ENCODE data around the gene PTGFRN. TPM values are rescaled to one million over a fixed set of nuclear protein-coding genes. Genes with fewer than 3 reads are reported as not detected.

Gene PTGFRN
- total and polyA plus RNA-seq, 9 of the 15 experiments (the other 6 are each of a cell fraction or from before 2014, with no cell fraction given), result 17.3 to 33.1 (median 25.7) TPM

GRCh38 chr1:117003223-117003875 is 93.6 kb downstream of the PTGFRN start (continued):
- TF ChIP-seq BCLAF1 (IDR thresholded peaks at IDR 0.05; ENCODE audit: borderline replicate concordance in 1 of 2, control insufficient read depth in 1 of 2, low read depth in 2 of 2, low read length in 1 of 2) (no peak), CEBPB (tag; IDR thresholded peaks at IDR 0.05) (peak; percentile 87), MEIS2 (IDR thresholded peaks at IDR 0.05; ENCODE audit: partially characterized antibody) (peak; percentile 49)

GRCh38 chr1:117007719-117008013 is 98.0 kb downstream of the PTGFRN start:
- Histone ChIP-seq H3K4me3 (no peak overlapping the region), H3K79me2 (ENCODE audit: control insufficient read depth, insufficient read depth, low read length) (no peaks in the 10 kb centered on the region), H3K9ac (ENCODE audit: insufficient read depth in 1 of 2, low read depth in 2 of 2, low read length in 2 of 2) (no peak overlapping the region), H3K27me3 (ENCODE audit: control insufficient read depth in 2 of 2, insufficient read depth in 2 of 2, low read length in 2 of 2) (no peaks in the 10 kb centered on the region; a peak in 3 of 5 replicates), H3K9me3 (replicated peaks; ENCODE audit: control insufficient read depth, insufficient read depth, low read depth, low read length) (no peaks in the 10 kb centered on the region), H2AFZ (ENCODE audit: low read depth, low read length) (no peak overlapping the region), H4K20me1 (replicated peaks; ENCODE audit: control insufficient read depth, insufficient read depth, low read length) (no peaks in the 10 kb centered on the region), H3K36me3 (ENCODE audit: control insufficient read depth, insufficient read depth, low read length) (no peaks in the 10 kb centered on the region), H3K4me2 (ENCODE audit: insufficient read depth, low read length) (no peak overlapping the region), H3K4me1 (replicated peaks in 1 of 2; ENCODE audit: control insufficient read depth in 2 of 2, insufficient read depth in 2 of 2, low read length in 2 of 2) (no peaks in the 10 kb centered on the region), H3K9me1 (ENCODE audit: control insufficient read depth, insufficient read depth, low read length) (no peaks in the 10 kb centered on the region), H3K27ac (ENCODE audit: extremely low read depth, low read depth, low read length) (no peak overlapping the region)
- FAIRE-seq (no peak), DNase-seq (ENCODE audit: extremely low read depth in 1 of 4, low spot score in 3 of 4) (no peak), ATAC-seq (no peak)
- 44% methylated on average over 2 of the region's 2 CpGs for WGBS (ENCODE audit: insufficient coverage, low coverage, missing lambda C conversion rate)
- POLR2A ChIA-PET, result interaction anchor here (0.6 kb wide), 1 partner anchor 177 kb away, joined by 3 read pairs; no protein-coding TSS in a partner anchor
- in situ Hi-C loops (cut with MboI), result no loop called here
- no TSS peak for BruUV-seq (replicated peaks)
- CTCF ChIA-PET (ENCODE audit: low intra/inter-chr PET ratio), result no interaction called here
- TF ChIP-seq ZNF583 (CRISPR knock-in tag; IDR thresholded peaks at IDR 0.05), result no peak
- TF ChIP-seq ZSCAN29 (IDR thresholded peaks at IDR 0.05), result no peak
- no peak for TF ChIP-seq PCBP1 (IDR thresholded peaks at IDR 0.05; ENCODE audit: low read depth, low read length, poor library complexity, severe bottlenecking)
- TF ChIP-seq POLR2AphosphoS2 (IDR thresholded peaks at IDR 0.05; ENCODE audit: low read length), result no peak
- TF ChIP-seq SNRNP70 (optimal IDR thresholded peaks at IDR 0.05; ENCODE audit: low read depth, low read length), result no peak
- no peak for TF ChIP-seq SIN3A (IDR thresholded peaks at IDR 0.05; ENCODE audit: borderline replicate concordance in 2 of 2, control insufficient read depth in 1 of 2, low read depth in 2 of 2, low read length in 2 of 2)
- TF ChIP-seq ELF4 (CRISPR knock-in tag; IDR thresholded peaks at IDR 0.05), result no peak
- no peak for TF ChIP-seq CBX8 (IDR thresholded peaks at IDR 0.05; ENCODE audit: borderline replicate concordance, extremely low read depth, low read depth, low read length, poor library complexity, severe bottlenecking)
- TF ChIP-seq KLF13 (tag; IDR thresholded peaks at IDR 0.05; ENCODE audit: borderline replicate concordance, low read depth), result no peak
- intact Hi-C loops (cut with micrococcal nuclease), result no loop called here
